Measurements from ENCODE around the gene SLC25A25. TPM values are rescaled to one million over a fixed set of nuclear protein-coding genes. Genes with fewer than 3 reads are reported as not detected.
A peak's percentile ranks its signal among the peaks of the same experiment; 100 is the strongest.

SLC25A25 gene
- total and polyA plus RNA-seq, 4 donors = 10.5 to 32.6 (median 24.5) TPM

DNA sequence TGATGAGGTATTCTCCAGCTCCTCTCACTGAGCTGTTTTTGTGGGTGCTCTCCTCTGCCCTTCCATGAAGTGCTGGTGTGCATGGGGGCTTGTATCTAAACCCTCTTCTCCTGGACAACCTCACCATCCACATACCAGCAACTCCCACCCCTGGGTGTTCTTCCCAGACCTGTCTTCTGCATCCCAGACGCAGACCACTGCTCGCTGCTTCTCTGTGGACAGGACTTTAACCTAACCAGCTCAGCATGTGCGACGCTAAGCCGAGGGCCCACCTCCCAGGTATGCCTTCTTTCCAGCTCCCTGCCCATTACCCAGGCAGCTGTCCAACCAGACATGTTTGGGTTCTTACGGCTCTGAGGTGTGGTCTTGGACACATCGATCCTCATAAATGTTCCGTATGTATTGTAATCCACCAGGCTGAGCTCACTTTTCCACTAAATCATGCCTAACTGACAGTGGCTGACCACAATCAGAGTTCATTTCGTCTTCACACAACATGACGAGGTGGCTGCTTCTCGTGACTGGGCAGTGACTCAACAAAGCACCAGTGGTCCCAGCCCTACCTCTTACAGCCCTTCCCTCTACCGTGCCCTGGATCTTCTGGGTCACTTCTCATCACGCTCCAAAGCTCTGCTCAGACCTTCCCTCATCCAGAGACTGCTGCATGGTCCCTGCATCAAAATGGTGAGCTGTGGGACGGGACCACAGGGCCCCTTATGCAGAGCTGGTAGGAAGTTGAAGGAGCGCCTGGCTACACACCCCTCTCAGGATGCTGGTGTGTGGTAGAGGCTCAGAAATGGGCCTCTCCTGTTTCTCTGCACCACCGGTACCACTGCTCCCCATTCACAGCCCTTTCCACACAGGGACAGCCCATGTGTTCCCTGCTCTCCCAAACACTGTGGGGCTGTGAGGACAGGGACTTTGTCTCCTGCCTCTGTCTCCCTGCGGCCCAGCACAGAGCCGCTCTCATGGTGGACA is 69.1 kb downstream of the SLC25A25 start:
- Histone ChIP-seq H3K4me3 (no peak overlapping the region), H3K27ac (ENCODE audit: low read depth in 1 of 2, low read length in 1 of 2) (no peak overlapping the region), H3K36me3 (ENCODE audit: control insufficient read depth in 4 of 4, insufficient read depth in 4 of 4, low read length in 4 of 4) (no peaks in the 10 kb centered on the region), H3K9me3 (ENCODE audit: control insufficient read depth in 4 of 4, insufficient read depth in 3 of 4, low read length in 3 of 4) (peaks cover 0 to 5% (median 0%) of the 10 kb centered on the region in 4 donors), H3K27me3 (ENCODE audit: control insufficient read depth in 3 of 3, insufficient read depth in 3 of 3, low read length in 2 of 3) (no peaks in the 10 kb centered on the region), H3K9ac (ENCODE audit: insufficient read depth in 1 of 2, low read length in 2 of 2) (no peak overlapping the region), H3K4me1 (ENCODE audit: control insufficient read depth in 5 of 5, insufficient read depth in 5 of 5, low read length in 5 of 5) (peaks cover 0 to 3% (median 0%) of the 10 kb centered on the region in 5 donors)
- ATAC-seq (ENCODE audit: insufficient read depth, low FRiP score) (no peak), DNase-seq (no peak)
- 89 to 91% methylated on average over 18 of the region's 18 CpGs for WGBS, 2 donors
- TF ChIP-seq, protein P1, sequence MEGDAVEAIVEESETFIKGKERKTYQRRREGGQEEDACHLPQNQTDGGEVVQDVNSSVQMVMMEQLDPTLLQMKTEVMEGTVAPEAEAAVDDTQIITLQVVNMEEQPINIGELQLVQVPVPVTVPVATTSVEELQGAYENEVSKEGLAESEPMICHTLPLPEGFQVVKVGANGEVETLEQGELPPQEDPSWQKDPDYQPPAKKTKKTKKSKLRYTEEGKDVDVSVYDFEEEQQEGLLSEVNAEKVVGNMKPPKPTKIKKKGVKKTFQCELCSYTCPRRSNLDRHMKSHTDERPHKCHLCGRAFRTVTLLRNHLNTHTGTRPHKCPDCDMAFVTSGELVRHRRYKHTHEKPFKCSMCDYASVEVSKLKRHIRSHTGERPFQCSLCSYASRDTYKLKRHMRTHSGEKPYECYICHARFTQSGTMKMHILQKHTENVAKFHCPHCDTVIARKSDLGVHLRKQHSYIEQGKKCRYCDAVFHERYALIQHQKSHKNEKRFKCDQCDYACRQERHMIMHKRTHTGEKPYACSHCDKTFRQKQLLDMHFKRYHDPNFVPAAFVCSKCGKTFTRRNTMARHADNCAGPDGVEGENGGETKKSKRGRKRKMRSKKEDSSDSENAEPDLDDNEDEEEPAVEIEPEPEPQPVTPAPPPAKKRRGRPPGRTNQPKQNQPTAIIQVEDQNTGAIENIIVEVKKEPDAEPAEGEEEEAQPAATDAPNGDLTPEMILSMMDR (IDR thresholded peaks at IDR 0.05; ENCODE audit: control extremely low read depth, extremely low read depth) = no peak

DNA sequence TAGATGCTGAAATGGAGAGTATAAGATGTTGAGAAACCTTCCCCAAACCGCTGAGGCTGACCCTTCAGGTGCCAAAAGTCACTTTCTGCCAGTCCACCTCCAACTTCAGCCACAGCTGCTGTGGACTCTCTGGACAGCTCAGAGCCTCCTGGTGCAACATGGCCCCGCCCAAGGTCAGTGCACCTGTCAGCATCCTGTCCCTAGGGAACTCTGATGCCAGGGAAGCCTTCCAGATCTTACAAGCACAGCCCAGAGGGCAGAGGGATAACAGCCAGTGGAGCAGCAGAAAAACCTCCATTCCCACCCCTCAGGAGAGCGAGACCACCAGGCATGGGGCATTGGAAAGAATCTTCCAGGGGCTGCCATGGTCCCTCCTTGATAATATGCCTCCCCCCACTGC is 70.0 kb downstream of the SLC25A25 start:
- TF ChIP-seq, protein P1 (IDR thresholded peaks at IDR 0.05; ENCODE audit: control extremely low read depth, extremely low read depth) = no peak
- no peak overlapping the region for H3K4me3 ChIP-seq
- DNase-seq (no peak), ATAC-seq (ENCODE audit: insufficient read depth, low FRiP score) (no peak)
- H3K9me3 ChIP-seq (ENCODE audit: control insufficient read depth in 4 of 4, insufficient read depth in 3 of 4, low read length in 3 of 4) = peaks cover 0 to 5% (median 0%) of the 10 kb centered on the region in 4 donors
- no peak overlapping the region for H3K27ac ChIP-seq (ENCODE audit: low read depth in 1 of 2, low read length in 1 of 2)
- no peak overlapping the region for H3K9ac ChIP-seq (ENCODE audit: insufficient read depth in 1 of 2, low read length in 2 of 2)
- H3K27me3 ChIP-seq (ENCODE audit: control insufficient read depth in 3 of 3, insufficient read depth in 3 of 3, low read length in 2 of 3) = no peaks in the 10 kb centered on the region
- no peaks in the 10 kb centered on the region for H3K4me1 ChIP-seq (ENCODE audit: control insufficient read depth in 5 of 5, insufficient read depth in 5 of 5, low read length in 5 of 5)
- 88 to 89% methylated on average over 3 of the region's 3 CpGs for WGBS, 2 donors
- H3K36me3 ChIP-seq (ENCODE audit: control insufficient read depth in 4 of 4, insufficient read depth in 4 of 4, low read length in 4 of 4) = no peaks in the 10 kb centered on the region

DNA sequence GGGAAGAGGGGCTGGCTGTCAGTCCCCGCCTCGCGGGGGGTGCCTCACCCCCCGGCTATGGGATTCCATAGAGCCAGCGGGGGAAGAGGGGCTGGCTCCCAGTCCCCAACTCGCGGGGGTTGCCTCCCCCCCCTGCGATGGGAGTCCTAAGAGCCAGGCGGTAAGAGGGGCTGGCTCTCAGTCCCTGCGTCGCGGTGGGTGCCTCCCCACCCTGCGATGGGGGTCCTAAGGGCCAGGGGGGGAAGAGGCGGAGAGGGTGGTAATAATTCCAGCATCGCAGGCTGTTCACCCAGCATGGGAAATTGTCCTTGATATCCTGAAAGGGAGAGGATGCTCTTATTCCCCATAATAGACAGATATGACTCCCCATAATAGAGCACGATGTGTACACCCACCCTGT is 71.6 kb downstream of the SLC25A25 start:
- peak in 1 of 3 donors; percentile 81 for DNase-seq
- 67 to 79% methylated on average over 8 to 9 of the region's 16 CpGs for WGBS, 2 donors
- Histone ChIP-seq H3K9ac (ENCODE audit: insufficient read depth in 1 of 2, low read length in 2 of 2) (no peak overlapping the region), H3K4me3 (no peak overlapping the region), H3K36me3 (ENCODE audit: control insufficient read depth in 4 of 4, insufficient read depth in 4 of 4, low read length in 4 of 4) (no peaks in the 10 kb centered on the region), H3K27ac (ENCODE audit: low read depth in 1 of 2, low read length in 1 of 2) (no peak overlapping the region), H3K27me3 (ENCODE audit: control insufficient read depth in 3 of 3, insufficient read depth in 3 of 3, low read length in 2 of 3) (no peaks in the 10 kb centered on the region), H3K4me1 (ENCODE audit: control insufficient read depth in 5 of 5, insufficient read depth in 5 of 5, low read length in 5 of 5) (peaks cover 0 to 5% (median 0%) of the 10 kb centered on the region in 5 donors), H3K9me3 (ENCODE audit: control insufficient read depth in 4 of 4, insufficient read depth in 3 of 4, low read length in 3 of 4) (no peaks in the 10 kb centered on the region)
- TF ChIP-seq, protein P1 (IDR thresholded peaks at IDR 0.05; ENCODE audit: control extremely low read depth, extremely low read depth) = no peak
- no peak for ATAC-seq (ENCODE audit: insufficient read depth, low FRiP score)

Data from lung (tissue), 12 donors.